ENCODE results near the gene AKAP7. TPM values are rescaled to one million over a fixed set of nuclear protein-coding genes. Genes with fewer than 3 reads are reported as not detected.

Gene AKAP7
- total and polyA plus RNA-seq, 2 donors (not counting 3 experiments of a cell fraction or from before 2014, with no cell fraction given), result 0.76 to 3.3 TPM

DNA sequence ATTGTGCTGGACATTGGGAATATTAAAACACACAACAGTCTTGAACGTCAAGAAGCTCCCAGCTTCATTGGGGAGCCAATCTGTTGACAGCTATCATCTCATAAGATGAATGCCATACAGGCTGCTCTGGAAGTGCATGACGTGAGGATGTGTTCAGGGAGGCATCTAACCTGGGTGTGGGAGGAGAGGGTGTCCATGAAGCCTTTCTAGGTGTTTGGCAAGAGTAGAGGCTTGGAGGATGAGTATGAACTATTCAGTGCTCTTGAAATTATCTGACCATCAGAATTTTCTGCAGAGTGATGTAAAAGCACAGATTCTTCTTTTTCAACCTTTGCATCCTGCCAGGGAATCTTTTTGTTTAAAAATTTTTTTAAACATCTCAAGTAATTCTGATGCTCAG lies 11.6 kb downstream of the AKAP7 start:
- DNase-seq (ENCODE audit: low read depth, low spot score) (no peak), FAIRE-seq (no peak)
- BruUV-seq (replicated peaks), result no TSS peak
- Histone ChIP-seq H3K9me3 (replicated peaks; ENCODE audit: control insufficient read depth, insufficient read depth, low read length) (no peaks in the 10 kb centered on the region), H3K27me3 (ENCODE audit: control insufficient read depth in 2 of 2, insufficient read depth in 2 of 2, low read length in 2 of 2) (no peaks in the 10 kb centered on the region), H3K27ac (ENCODE audit: insufficient read depth, low read depth, low read length) (no peak overlapping the region), H3K36me3 (ENCODE audit: control insufficient read depth in 2 of 2, extremely low read depth in 1 of 2, insufficient read depth in 2 of 2, low read length in 2 of 2) (no peaks in the 10 kb centered on the region), H3K4me2 (ENCODE audit: insufficient read depth, low read length) (no peak overlapping the region), H3K4me1 (ENCODE audit: control insufficient read depth, extremely low read depth, insufficient read depth, low read length) (no peaks in the 10 kb centered on the region), H3K9me1 (replicated peaks; ENCODE audit: control insufficient read depth, extremely low read depth, insufficient read depth, low read length) (no peaks in the 10 kb centered on the region), H3K4me3 (replicated peaks in 1 of 3; ENCODE audit: insufficient read depth in 1 of 3, low read depth in 1 of 3, low read length in 3 of 3) (no peak overlapping the region), H3K79me2 (ENCODE audit: control insufficient read depth, insufficient read depth, low read length) (no peaks in the 10 kb centered on the region), H3K9ac (replicated peaks; ENCODE audit: extremely low read depth, insufficient read depth, low read length) (no peak overlapping the region), H2AFZ (ENCODE audit: low read depth, low read length) (no peak overlapping the region), H4K20me1 (replicated peaks; ENCODE audit: control insufficient read depth, extremely low read depth, insufficient read depth, low read length) (no peaks in the 10 kb centered on the region)
- ChIA-PET POLR2A (no interaction called here), CTCF (no interaction called here)
- intact Hi-C loops (cut with micrococcal nuclease), result no loop called here
- TF ChIP-seq JUN (IDR thresholded peaks at IDR 0.05; ENCODE audit: borderline replicate concordance, insufficient read depth, insufficient read length, low read depth), result no peak
- TF ChIP-seq FOS (IDR thresholded peaks at IDR 0.05; ENCODE audit: borderline replicate concordance, insufficient read depth, low read length), result no peak
- TF ChIP-seq POLR2A (IDR thresholded peaks at IDR 0.05; ENCODE audit: low read depth, low read length), result no peak
- TF ChIP-seq, protein P1, sequence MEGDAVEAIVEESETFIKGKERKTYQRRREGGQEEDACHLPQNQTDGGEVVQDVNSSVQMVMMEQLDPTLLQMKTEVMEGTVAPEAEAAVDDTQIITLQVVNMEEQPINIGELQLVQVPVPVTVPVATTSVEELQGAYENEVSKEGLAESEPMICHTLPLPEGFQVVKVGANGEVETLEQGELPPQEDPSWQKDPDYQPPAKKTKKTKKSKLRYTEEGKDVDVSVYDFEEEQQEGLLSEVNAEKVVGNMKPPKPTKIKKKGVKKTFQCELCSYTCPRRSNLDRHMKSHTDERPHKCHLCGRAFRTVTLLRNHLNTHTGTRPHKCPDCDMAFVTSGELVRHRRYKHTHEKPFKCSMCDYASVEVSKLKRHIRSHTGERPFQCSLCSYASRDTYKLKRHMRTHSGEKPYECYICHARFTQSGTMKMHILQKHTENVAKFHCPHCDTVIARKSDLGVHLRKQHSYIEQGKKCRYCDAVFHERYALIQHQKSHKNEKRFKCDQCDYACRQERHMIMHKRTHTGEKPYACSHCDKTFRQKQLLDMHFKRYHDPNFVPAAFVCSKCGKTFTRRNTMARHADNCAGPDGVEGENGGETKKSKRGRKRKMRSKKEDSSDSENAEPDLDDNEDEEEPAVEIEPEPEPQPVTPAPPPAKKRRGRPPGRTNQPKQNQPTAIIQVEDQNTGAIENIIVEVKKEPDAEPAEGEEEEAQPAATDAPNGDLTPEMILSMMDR (IDR thresholded peaks at IDR 0.05; ENCODE audit: extremely low read depth in 1 of 2, insufficient read depth in 1 of 2, low read depth in 1 of 2, low read length in 2 of 2), result no peak
- no peak for TF ChIP-seq GATA2 (IDR thresholded peaks at IDR 0.05; ENCODE audit: insufficient read depth, insufficient read length, low read depth, low read length)
- dilution Hi-C loops (cut with MboI; ENCODE audit: extremely low pct_ligation_motif_present, low sequenced_read_pairs), result no loop called here

DNA sequence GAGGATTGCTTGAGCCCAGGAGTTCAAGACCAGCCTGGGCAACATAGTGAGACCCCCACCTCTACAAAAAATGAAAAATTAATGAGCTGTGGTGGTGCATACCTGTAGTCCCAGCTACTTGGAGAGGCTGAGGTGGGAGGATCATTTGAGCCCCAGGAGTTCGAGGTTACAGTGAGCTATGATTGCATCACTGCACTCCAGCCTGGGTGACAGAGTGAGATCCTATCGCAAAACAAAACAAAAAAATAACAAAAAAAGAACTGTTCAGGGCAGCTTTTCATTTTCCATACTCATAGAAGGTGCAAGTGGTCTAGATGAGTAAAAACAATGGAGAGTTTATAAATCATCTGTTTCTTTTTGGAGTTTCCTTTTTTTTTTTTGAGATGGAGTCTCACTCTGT lies 21.1 kb downstream of the AKAP7 start:
- H4K20me1 ChIP-seq (replicated peaks; ENCODE audit: control insufficient read depth, extremely low read depth, insufficient read depth, low read length), result no peaks in the 10 kb centered on the region
- CTCF ChIA-PET, result interaction anchor here (0.7 to 2.1 kb wide), 6 partner anchors 11 to 472 kb away, joined by 3 to 8 read pairs (median 4); partner anchors contain the start of gene MED23
- no peaks in the 10 kb centered on the region for H3K36me3 ChIP-seq (ENCODE audit: control insufficient read depth in 2 of 2, extremely low read depth in 1 of 2, insufficient read depth in 2 of 2, low read length in 2 of 2)
- FAIRE-seq, result no peak
- no peak overlapping the region for H3K4me2 ChIP-seq (ENCODE audit: insufficient read depth, low read length)
- POLR2A ChIA-PET, result no interaction called here
- H3K9me1 ChIP-seq (replicated peaks; ENCODE audit: control insufficient read depth, extremely low read depth, insufficient read depth, low read length), result no peaks in the 10 kb centered on the region
- H3K4me1 ChIP-seq (ENCODE audit: control insufficient read depth, extremely low read depth, insufficient read depth, low read length), result no peaks in the 10 kb centered on the region
- no TSS peak for BruUV-seq (replicated peaks)
- H3K27ac ChIP-seq (ENCODE audit: insufficient read depth, low read depth, low read length), result no peak overlapping the region
- H3K27me3 ChIP-seq (ENCODE audit: control insufficient read depth in 2 of 2, insufficient read depth in 2 of 2, low read length in 2 of 2), result no peaks in the 10 kb centered on the region
- no peak for DNase-seq (ENCODE audit: low read depth, low spot score)
- intact Hi-C loops (cut with micrococcal nuclease) (no loop called here), dilution Hi-C loops (cut with MboI; ENCODE audit: extremely low pct_ligation_motif_present, low sequenced_read_pairs) (no loop called here)
- no peaks in the 10 kb centered on the region for H3K79me2 ChIP-seq (ENCODE audit: control insufficient read depth, insufficient read depth, low read length)
- H3K9me3 ChIP-seq (replicated peaks; ENCODE audit: control insufficient read depth, insufficient read depth, low read length), result no peaks in the 10 kb centered on the region
- no peak overlapping the region for H3K9ac ChIP-seq (replicated peaks; ENCODE audit: extremely low read depth, insufficient read depth, low read length)
- H2AFZ ChIP-seq (ENCODE audit: low read depth, low read length), result no peak overlapping the region
- TF ChIP-seq GATA2 (IDR thresholded peaks at IDR 0.05; ENCODE audit: insufficient read depth, insufficient read length, low read depth, low read length), result no peak
- TF ChIP-seq, protein P2, sequence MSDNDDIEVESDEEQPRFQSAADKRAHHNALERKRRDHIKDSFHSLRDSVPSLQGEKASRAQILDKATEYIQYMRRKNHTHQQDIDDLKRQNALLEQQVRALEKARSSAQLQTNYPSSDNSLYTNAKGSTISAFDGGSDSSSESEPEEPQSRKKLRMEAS (IDR thresholded peaks at IDR 0.05; ENCODE audit: insufficient read depth, insufficient read length), result no peak
- H3K4me3 ChIP-seq (replicated peaks in 1 of 3; ENCODE audit: insufficient read depth in 1 of 3, low read depth in 1 of 3, low read length in 3 of 3), result no peak overlapping the region
